HepG2 (cell line): ENCODE data around the gene ARHGAP26. TPM values are rescaled to one million over a fixed set of nuclear protein-coding genes. Genes with fewer than 3 reads are reported as not detected.

Experiments used
- ARHGAP35 ChIP-seq: sonication (generic); formaldehyde crosslinking; IDR thresholded peaks from 2 replicates; pipeline ENCODE4 v1.9.0; 2022; ENCODE audit warnings: mild to moderate bottlenecking, inconsistent platforms, moderate library complexity, missing genetic modification reagents, borderline replicate concordance
- CREM ChIP-seq, 2 experiments: sonication (generic) in 1 of 2; formaldehyde crosslinking in 1 of 2; IDR thresholded peaks; 2 replicates each; pipeline versions ENCODE4 v1.4.0 to v1.6.1; 2016 to 2020; ENCODE audit warnings: antibody characterized with exemption in 1 of 2, mild to moderate bottlenecking in 1 of 2, missing genetic modification reagents in 1 of 2
- CSRNP2 ChIP-seq: sonication (generic); formaldehyde crosslinking; conservative IDR thresholded peaks from 2 replicates; pipeline ENCODE4 v1.8.0; 2022; ENCODE audit warnings: low read depth, missing genetic modification reagents
- DZIP1 ChIP-seq: sonication (generic); formaldehyde crosslinking; IDR thresholded peaks from 2 replicates; pipeline ENCODE4 v1.5.0; 2020; ENCODE audit warnings: mild to moderate bottlenecking, missing genetic modification reagents
- GTF3A ChIP-seq: sonication (generic); formaldehyde crosslinking; conservative IDR thresholded peaks from 2 replicates; pipeline ENCODE4 v1.4.0; 2020; ENCODE audit warnings: mild to moderate bottlenecking, missing genetic modification reagents
- MIXL1 ChIP-seq: IDR thresholded peaks from 2 replicates; pipeline ENCODE4 v1.6.1; 2016
- NFIC ChIP-seq: IDR thresholded peaks from 2 replicates; pipeline ENCODE4 v1.6.1; 2012; ENCODE audit warnings: mild to moderate bottlenecking, low read length, inconsistent platforms
- REPIN1 ChIP-seq: sonication (generic); formaldehyde crosslinking; IDR thresholded peaks from 2 replicates; pipeline ENCODE4 v1.8.0; 2022; ENCODE audit warnings: missing genetic modification reagents, low read depth, mild to moderate bottlenecking, borderline replicate concordance
- SNAPC2 ChIP-seq: sonication (generic); formaldehyde crosslinking; IDR thresholded peaks from 2 replicates; pipeline ENCODE4 v1.8.1; 2022; ENCODE audit warnings: mild to moderate bottlenecking, missing genetic modification reagents
- TEAD3 ChIP-seq: optimal IDR thresholded peaks from 2 replicates; pipeline ENCODE3; 2016; ENCODE audit warnings: borderline replicate concordance
- ZNF276 ChIP-seq: sonication (generic); formaldehyde crosslinking; IDR thresholded peaks from 2 replicates; pipeline ENCODE4 v1.4.0; 2020; ENCODE audit warnings: mild to moderate bottlenecking, low read depth, missing genetic modification reagents
- ZNF652 ChIP-seq: IDR thresholded peaks from 2 replicates; pipeline ENCODE4 v1.6.1; 2016; ENCODE audit warnings: low read depth, borderline replicate concordance
- polyA plus RNA-seq, 8 experiments: library from polyadenylated mRNA; depleted of rRNA in 3 of 8; stranded (reverse) in 7 of 8; unstranded in 1 of 8; fragments of >200 nt; fragmentation: Illumina TruSeq in 4 of 8; extraction: Trizol in 4 of 8; gene quantifications; 2 replicates each; pipeline versions ENCODE4 v1.2.1 to v1.2.3, GENCODE V29; 2011 to 2016; ENCODE audit warnings: low read depth in 4 of 8, missing spikeins in 1 of 8, mixed read lengths in 1 of 8; ENCODE audit not compliant: insufficient read depth in 1 of 8
- total RNA-seq, 5 experiments: library from RNA; depleted of rRNA; stranded (reverse); fragments of >200 nt; fragmentation: Illumina TruSeq; extraction: Trizol; gene quantifications; 2 replicates each; pipeline ENCODE4 v1.2.3, GENCODE V29; 2016; ENCODE audit warnings: low read depth in 1 of 5
- TF ChIP-seq, protein P1 (sequence below): sonication (generic); formaldehyde crosslinking; conservative IDR thresholded peaks from 2 replicates; pipeline ENCODE4 v1.8.0; 2022; ENCODE audit warnings: mild to moderate bottlenecking, moderate library complexity, missing genetic modification reagents
- TF ChIP-seq, protein P2 (sequence below): sonication (generic); formaldehyde crosslinking; IDR thresholded peaks from 2 replicates; pipeline ENCODE4 v1.4.0; 2020; ENCODE audit warnings: missing genetic modification reagents
- TF ChIP-seq, protein P3 (sequence below): sonication (generic); formaldehyde crosslinking; IDR thresholded peaks from 2 replicates; pipeline ENCODE4 v1.4.0; 2020; ENCODE audit warnings: mild to moderate bottlenecking, missing genetic modification reagents

Gene ARHGAP26
- total and polyA plus RNA-seq, 2 of the 13 experiments (the other 11 are each of a cell fraction or from before 2014, with no cell fraction given) = 9.6 to 18.2 TPM

DNA sequence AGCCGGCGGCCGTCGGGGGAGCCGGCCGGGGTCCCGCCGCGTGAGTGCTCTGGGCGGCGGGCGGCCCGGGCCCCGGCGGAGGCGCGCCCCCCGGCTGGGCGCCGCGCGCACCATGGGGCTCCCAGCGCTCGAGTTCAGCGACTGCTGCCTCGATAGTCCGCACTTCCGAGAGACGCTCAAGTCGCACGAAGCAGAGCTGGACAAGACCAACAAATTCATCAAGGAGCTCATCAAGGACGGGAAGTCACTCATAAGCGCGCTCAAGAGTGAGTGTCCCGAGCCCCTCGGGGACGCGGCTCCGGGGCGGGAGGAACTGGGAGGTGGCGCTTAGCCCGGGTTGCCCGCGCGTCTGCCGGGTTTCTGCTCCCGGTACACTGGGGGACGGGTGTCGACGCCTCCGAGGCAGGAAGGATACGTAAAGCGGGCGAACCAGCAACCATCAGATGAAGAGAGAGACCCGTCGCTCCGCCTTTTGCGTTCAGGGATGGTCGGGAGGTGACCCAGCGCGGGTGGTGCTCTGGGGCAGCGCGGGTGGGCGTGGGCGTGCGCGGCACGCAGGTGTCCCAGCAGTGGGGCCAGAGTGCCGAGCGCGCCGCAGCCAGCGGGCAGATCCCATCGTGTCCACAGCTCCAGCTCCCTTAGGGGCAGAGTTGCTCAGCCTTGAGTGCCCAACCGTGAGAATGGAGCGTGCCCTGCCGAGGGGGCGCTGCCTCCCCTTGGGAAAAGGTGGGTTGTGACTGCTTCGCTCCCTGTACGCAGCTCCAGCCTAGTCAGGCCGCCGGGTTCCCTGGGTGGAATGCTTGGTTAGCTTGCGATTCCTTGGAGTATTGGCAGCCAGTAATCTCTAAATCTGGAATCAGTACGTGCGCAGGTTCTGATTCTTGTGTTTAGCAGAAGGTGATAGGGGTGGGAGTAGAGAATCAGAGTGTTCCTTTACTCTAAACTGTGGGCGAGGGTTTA lies 753 bp downstream of the ARHGAP26 start (continued):
- TF ChIP-seq CSRNP2 (CRISPR knock-in tag) (no peak), CREM (IDR thresholded peaks at IDR 0.05) (no peak), CREM (CRISPR knock-in tag; IDR thresholded peaks at IDR 0.05) (no peak), DZIP1 (CRISPR knock-in tag) (peak; percentile 74; the same call in 1 of the 2 replicates), MIXL1 (CRISPR knock-in tag) (no peak), ZNF276 (no peak), SNAPC2 (CRISPR knock-in tag) (peak; percentile 79; the same call in 1 of the 2 replicates), TEAD3 (CRISPR knock-in tag) (peak; percentile 54), NFIC (no peak), ZNF652 (CRISPR knock-in tag) (no peak), REPIN1 (CRISPR knock-in tag) (peak; percentile 59; the same call in 1 of the 2 replicates), GTF3A (CRISPR knock-in tag) (no peak), ARHGAP35 (CRISPR knock-in tag) (0 out of 2 replicates have a peak, but pooled peaks have one; percentile 80)
- TF ChIP-seq, protein P1, sequence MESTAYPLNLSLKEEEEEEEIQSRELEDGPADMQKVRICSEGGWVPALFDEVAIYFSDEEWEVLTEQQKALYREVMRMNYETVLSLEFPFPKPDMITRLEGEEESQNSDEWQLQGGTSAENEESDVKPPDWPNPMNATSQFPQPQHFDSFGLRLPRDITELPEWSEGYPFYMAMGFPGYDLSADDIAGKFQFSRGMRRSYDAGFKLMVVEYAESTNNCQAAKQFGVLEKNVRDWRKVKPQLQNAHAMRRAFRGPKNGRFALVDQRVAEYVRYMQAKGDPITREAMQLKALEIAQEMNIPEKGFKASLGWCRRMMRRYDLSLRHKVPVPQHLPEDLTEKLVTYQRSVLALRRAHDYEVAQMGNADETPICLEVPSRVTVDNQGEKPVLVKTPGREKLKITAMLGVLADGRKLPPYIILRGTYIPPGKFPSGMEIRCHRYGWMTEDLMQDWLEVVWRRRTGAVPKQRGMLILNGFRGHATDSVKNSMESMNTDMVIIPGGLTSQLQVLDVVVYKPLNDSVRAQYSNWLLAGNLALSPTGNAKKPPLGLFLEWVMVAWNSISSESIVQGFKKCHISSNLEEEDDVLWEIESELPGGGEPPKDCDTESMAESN = peak; percentile 70; the same call in 1 of the 2 replicates
- TF ChIP-seq, protein P2, sequence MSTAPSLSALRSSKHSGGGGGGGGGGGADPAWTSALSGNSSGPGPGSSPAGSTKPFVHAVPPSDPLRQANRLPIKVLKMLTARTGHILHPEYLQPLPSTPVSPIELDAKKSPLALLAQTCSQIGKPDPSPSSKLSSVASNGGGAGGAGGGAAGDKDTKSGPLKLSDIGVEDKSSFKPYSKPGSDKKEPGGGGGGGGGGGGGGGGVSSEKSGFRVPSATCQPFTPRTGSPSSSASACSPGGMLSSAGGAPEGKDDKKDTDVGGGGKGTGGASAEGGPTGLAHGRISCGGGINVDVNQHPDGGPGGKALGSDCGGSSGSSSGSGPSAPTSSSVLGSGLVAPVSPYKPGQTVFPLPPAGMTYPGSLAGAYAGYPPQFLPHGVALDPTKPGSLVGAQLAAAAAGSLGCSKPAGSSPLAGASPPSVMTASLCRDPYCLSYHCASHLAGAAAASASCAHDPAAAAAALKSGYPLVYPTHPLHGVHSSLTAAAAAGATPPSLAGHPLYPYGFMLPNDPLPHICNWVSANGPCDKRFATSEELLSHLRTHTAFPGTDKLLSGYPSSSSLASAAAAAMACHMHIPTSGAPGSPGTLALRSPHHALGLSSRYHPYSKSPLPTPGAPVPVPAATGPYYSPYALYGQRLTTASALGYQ (CRISPR knock-in tag) = 0 out of 2 replicates have a peak, but pooled peaks have one; percentile 27
- TF ChIP-seq, protein P3, sequence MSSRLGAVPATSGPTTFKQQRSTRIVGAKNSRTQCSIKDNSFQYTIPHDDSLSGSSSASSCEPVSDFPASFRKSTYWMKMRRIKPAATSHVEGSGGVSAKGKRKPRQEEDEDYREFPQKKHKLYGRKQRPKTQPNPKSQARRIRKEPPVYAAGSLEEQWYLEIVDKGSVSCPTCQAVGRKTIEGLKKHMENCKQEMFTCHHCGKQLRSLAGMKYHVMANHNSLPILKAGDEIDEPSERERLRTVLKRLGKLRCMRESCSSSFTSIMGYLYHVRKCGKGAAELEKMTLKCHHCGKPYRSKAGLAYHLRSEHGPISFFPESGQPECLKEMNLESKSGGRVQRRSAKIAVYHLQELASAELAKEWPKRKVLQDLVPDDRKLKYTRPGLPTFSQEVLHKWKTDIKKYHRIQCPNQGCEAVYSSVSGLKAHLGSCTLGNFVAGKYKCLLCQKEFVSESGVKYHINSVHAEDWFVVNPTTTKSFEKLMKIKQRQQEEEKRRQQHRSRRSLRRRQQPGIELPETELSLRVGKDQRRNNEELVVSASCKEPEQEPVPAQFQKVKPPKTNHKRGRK (CRISPR knock-in tag) = peak; percentile 59; the same call in 1 of the 2 replicates
